Prostate gland (tissue), 2 donors: ENCODE measurements around the gene TAF11L11. TPM values are rescaled to one million over a fixed set of nuclear protein-coding genes. Genes with fewer than 3 reads are reported as not detected.
"Not testable (repeated sequence)": the region's sequence is repeated elsewhere in the genome, so short reads cannot be mapped to it uniquely, and the experiment has no call there.

Experiments
- DNase-seq: peaks from one replicate; pipeline ENCODE4 v3.0.0-alpha.2; 2019; ENCODE audit warnings: low spot score
- H3K27ac ChIP-seq, 2 donors: fragments of 200-600 bp; sonication (generic); 2 replicates each; pipeline ENCODE4 v1.5.1; 2017 to 2019
- H3K27me3 ChIP-seq: fragments of 200-600 bp; sonication (generic); replicated peaks from 2 replicates; pipeline ENCODE4 v1.5.1; 2019; ENCODE audit not compliant: insufficient read depth
- H3K36me3 ChIP-seq, 2 donors: fragments of 200-600 bp; sonication (generic); 1 replicate in 1 of 2; 2 replicates in 1 of 2; pipeline versions ENCODE4 v1.5.1 to v1.8.1; 2017 to 2019
- H3K4me1 ChIP-seq: fragments of 200-600 bp; sonication (generic); replicated peaks from 2 replicates; pipeline ENCODE4 v1.5.1; 2019
- H3K4me3 ChIP-seq, 2 donors: fragments of 200-600 bp; sonication (generic); 2 replicates each; pipeline ENCODE4 v1.5.1; 2017 to 2019
- H3K9me3 ChIP-seq: fragments of 200-600 bp; sonication (generic); 2 replicates; pipeline ENCODE4 v1.5.1; 2017
- CTCF ChIP-seq, 4 experiments: fragments of 200-600 bp in 2 of 4; fragments of 450-650 bp in 2 of 4; sonication (generic) in 2 of 4; IDR thresholded peaks; 1 replicate in 3 of 4; 2 replicates in 1 of 4; pipeline ENCODE4 v1.5.1; 2016 to 2019; ENCODE audit warnings: antibody characterized with exemption in 4 of 4, mild to moderate bottlenecking in 2 of 4, moderate library complexity in 2 of 4
- POLR2A ChIP-seq: fragments of 450-650 bp; IDR thresholded peaks from one replicate; pipeline ENCODE4 v1.6.1; 2016; ENCODE audit warnings: antibody characterized with exemption, mild to moderate bottlenecking
- POLR2AphosphoS5 ChIP-seq: sonication (generic); formaldehyde crosslinking; IDR thresholded peaks from one replicate; pipeline ENCODE4 v1.6.1; 2017; ENCODE audit warnings: antibody characterized with exemption
- WGBS: methylation state at CpG from one replicate; pipeline ENCODE4 v1.1.5; 2018; 5-methylcytosine and 5-hydroxymethylcytosine counted together
- intact Hi-C: fragments of 100-400 bp; cut with DNase I; formaldehyde crosslinking; loops from one replicate; pipeline ENCODE4 v1.14.2; 2022
- total RNA-seq, 2 donors: library from RNA; depleted of rRNA; stranded (reverse); fragments of >200 nt; gene quantifications; one replicate each; pipeline ENCODE4 v1.1.0, GENCODE V29; 2016

Gene TAF11L11
- not detected for total RNA-seq

DNA sequence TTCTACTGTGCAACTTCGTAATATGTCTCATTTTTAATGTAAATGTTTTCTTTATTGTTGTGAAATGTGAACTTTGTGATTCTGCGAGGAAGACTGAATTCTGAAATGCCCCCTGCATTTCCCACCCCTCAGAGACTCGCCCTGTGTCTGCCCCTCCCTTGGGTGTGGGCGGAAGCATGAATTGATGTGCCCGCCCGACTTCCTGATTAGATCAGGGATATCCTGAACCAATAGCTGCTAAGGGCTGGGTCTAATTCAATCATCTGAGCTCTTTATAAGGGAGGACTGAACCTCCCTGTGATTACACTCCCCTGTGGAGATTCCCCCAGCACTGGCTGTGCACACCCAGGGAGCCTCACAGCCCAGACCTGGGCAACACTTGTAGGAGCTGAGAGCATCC is at the start of gene TAF11L11:
TSS of gene TAF11L11 (plus strand) at position 304 of the 400 bp plus-strand sequence.
- H3K9me3 ChIP-seq, H3K4me3 ChIP-seq, H3K27me3 ChIP-seq, H3K36me3 ChIP-seq, intact Hi-C loops, DNase-seq, H3K27ac ChIP-seq, H3K4me1 ChIP-seq: not testable (repeated sequence)
- WGBS, result 61% methylated on average over 6 of the region's 6 CpGs

- DNase-seq, H3K36me3 ChIP-seq, H3K4me3 ChIP-seq, H3K9me3 ChIP-seq, H3K27ac ChIP-seq, intact Hi-C loops, H3K4me1 ChIP-seq, H3K27me3 ChIP-seq: not testable (repeated sequence)
- WGBS, result no CpG with 5 or more reads among the region's 16 CpGs
Observed at GRCh38 chr5:17585658-17586057, 18.3 kb upstream of the TAF11L11 start, which contains the start of gene TAF11L7. TAF11L7 (minus strand) TSS chr5:17585758.

DNA sequence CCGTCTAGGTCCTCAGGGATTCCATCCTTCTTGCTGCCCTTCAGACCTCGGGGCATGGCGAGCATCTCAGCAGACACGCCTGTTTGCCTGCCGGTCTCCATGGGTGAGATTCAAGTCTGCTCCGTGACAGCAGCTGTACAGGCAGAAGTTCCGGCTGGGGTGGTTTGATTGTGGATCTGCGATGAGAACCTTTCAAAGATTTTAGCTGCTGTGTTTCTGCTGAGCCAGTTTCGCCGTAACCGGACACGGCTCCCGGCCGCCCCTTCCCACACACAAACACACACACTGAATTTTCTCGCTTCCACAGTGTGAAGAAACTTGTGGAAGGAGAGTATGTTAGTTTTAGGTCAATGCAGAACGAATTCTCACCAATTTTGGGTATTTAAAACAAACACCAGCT is 13.1 kb upstream of the TAF11L11 start, which contains the start of gene TAF11L8:
TSS of gene TAF11L8 (minus strand) at position 101 of the 400 bp plus-strand sequence.
- H3K4me3 ChIP-seq, H3K4me1 ChIP-seq, H3K27me3 ChIP-seq, intact Hi-C loops, DNase-seq, H3K36me3 ChIP-seq, H3K27ac ChIP-seq, H3K9me3 ChIP-seq: not testable (repeated sequence)
- WGBS, result no CpG with 5 or more reads among the region's 16 CpGs

DNA sequence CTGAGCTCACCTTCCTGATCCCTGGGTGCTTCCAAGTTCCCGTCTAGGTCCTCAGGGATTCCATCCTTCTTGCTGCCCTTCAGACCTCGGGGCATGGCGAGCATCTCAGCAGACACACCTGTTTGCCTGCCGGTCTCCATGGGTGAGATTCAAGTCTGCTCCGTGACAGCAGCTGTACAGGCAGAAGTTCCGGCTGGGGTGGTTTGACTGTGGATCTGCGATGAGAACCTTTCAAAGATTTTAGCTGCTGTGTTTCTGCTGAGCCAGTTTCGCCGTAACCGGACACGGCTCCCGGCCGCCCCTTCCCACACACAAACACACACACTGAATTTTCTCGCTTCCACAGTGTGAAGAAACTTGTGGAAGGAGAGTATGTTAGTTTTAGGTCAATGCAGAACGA is 9.7 kb upstream of the TAF11L11 start, which contains the start of gene TAF11L9:
TSS of gene TAF11L9 (minus strand) at position 140 of the 400 bp plus-strand sequence.
- H3K4me3 ChIP-seq, H3K27ac ChIP-seq, H3K4me1 ChIP-seq, DNase-seq, H3K9me3 ChIP-seq, H3K36me3 ChIP-seq, intact Hi-C loops, H3K27me3 ChIP-seq: not testable (repeated sequence)
- WGBS, result 97% methylated on average over 13 of the region's 15 CpGs

DNA sequence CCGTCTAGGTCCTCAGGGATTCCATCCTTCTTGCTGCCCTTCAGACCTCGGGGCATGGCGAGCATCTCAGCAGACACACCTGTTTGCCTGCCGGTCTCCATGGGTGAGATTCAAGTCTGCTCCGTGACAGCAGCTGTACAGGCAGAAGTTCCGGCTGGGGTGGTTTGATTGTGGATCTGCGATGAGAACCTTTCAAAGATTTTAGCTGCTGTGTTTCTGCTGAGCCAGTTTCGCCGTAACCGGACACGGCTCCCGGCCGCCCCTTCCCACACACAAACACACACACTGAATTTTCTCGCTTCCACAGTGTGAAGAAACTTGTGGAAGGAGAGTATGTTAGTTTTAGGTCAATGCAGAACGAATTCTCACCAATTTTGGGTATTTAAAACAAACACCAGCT is 6.3 kb upstream of the TAF11L11 start, which contains the start of gene TAF11L10:
TSS of gene TAF11L10 (minus strand) at position 101 of the 400 bp plus-strand sequence.
- 93% methylated on average over 8 of the region's 15 CpGs for WGBS
- H3K36me3 ChIP-seq, H3K27me3 ChIP-seq, intact Hi-C loops, H3K4me1 ChIP-seq, H3K27ac ChIP-seq, DNase-seq, H3K4me3 ChIP-seq, H3K9me3 ChIP-seq: not testable (repeated sequence)

GRCh38 chr5:17604951-17605350 is 968 bp downstream of the TAF11L11 start:
- intact Hi-C loops, result no loop called here
- Histone ChIP-seq H3K36me3 (no peaks in the 10 kb centered on the region), H3K27me3 (no peaks in the 10 kb centered on the region), H3K4me1 (no peaks in the 10 kb centered on the region), H3K27ac (no peak overlapping the region), H3K9me3 (no peaks in the 10 kb centered on the region), H3K4me3 (no peak overlapping the region)
- 95% methylated on average over 14 of the region's 14 CpGs for WGBS
- no peak for DNase-seq
- TF ChIP-seq POLR2A (no peak), POLR2AphosphoS5 (no peak), CTCF (IDR thresholded peaks at IDR 0.05) (no peak)

DNA sequence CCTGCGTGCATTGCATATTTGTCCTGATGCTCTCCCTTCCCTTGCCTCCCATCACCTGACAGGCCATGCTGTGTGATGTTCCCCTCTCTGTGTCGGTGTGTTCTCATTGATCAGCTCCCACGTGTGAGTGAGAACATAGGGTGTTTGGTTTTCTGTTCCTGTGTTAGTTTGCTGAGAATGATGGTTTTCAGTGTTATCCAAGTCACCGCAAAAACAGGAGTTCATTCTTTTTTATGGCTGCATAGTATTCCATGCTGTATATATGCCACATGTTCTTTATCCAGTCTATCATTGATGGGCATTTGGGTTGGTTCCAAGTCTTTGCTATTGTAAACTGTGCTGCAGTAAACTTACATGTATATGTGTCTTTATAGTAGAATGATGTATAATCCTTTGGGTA is 3.5 kb downstream of the TAF11L11 start:
- H3K27me3 ChIP-seq, intact Hi-C loops, H3K4me3 ChIP-seq, H3K27ac ChIP-seq, H3K4me1 ChIP-seq, H3K9me3 ChIP-seq, DNase-seq, H3K36me3 ChIP-seq: not testable (repeated sequence)
- WGBS, result 83% methylated on average over 4 of the region's 4 CpGs

DNA sequence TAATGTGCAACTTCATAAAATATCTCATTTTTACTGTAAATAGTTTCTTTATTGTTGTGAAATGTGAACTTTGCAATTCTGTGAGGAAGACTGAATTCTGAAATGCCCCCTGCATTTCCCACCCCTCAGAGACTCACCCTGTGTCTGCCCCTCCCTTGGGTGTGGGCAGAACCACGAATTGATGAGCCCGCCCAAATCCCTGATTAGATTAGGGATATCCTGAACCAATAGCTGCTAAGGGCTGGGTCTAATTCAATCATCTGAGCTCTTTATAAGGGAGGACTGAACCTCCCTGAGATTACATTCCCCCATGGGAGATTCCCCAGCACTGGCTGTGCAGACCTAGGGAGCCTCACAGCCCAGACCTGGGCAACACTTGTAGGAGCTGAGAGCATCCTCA is 6.1 kb downstream of the TAF11L11 start, which contains the start of gene TAF11L12:
TSS of gene TAF11L12 (plus strand) at position 301 of the 400 bp plus-strand sequence.
- H3K27ac ChIP-seq, H3K4me3 ChIP-seq, H3K4me1 ChIP-seq, H3K36me3 ChIP-seq, DNase-seq, H3K27me3 ChIP-seq, H3K9me3 ChIP-seq, intact Hi-C loops: not testable (repeated sequence)
- WGBS, result 70% methylated on average over 2 of the region's 2 CpGs
